ENCODE data around the gene ARHGAP26.

Gene ARHGAP26

DNA sequence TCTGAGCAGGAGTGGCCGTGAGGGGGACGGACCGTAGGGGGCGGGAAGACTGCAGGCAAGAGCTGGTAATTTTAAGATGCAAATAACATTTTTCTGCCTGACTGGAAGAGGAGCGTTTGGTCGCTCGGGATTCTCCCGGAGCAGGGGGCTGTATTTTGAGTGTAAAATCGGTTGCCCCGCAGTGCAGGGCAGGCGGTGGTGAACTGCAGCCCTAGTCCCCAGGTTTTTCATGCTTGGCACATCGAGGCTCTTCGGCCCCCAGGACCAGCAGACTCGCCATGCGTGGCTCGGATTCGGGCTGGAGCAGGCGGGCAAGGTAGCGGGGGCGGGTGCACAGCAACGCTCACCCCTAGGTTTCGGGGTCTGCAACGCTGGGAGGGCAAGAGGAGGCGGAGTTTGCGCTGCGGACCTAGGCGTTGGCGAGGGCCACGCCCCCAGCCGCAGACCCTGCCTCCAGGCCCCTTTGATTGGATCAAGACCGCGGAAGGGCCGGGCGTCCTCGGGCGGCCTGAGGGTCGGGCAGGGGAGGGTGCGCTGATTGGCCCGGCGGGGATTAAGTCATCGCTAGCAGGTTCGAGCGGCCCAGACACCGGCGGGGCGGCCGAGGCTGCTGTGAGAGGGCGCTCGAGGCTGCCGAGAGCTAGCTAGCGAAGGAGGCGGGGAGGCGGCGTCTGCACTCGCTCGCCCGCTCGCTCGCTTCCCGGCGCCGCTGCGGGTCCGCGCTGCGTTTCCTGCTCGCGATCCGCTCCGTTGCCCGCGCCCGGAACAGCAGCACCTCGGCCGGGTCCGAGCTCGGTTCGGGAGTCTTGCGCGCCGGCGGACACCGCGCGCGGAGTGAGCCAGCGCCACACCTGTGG lies at the start of gene ARHGAP26:
Gene ARHGAP26, plus strand, starts transcription at position 585 of the 857 bp plus-strand sequence. CDS start 385 bp downstream, outside the sequence.
- H3K4me3 ChIP-seq (ENCODE audit: low read depth, low read length), result peak within 1 kb of the TSS; percentile 76
- peak; percentile 89 for DNase-seq (ENCODE audit: low read depth)

GRCh38 chr5:142720641-142721271 lies 49.4 kb upstream of the ARHGAP26 start:
- peak; percentile 61 for DNase-seq (ENCODE audit: low read depth)

GRCh38 chr5:142722146-142722545 lies 48.0 kb upstream of the ARHGAP26 start:
- H3K4me3 ChIP-seq (ENCODE audit: low read depth, low read length), result no peak overlapping the region

More at GRCh38 chr5:142720641-142721271, 49.4 kb upstream of the ARHGAP26 start:
- H3K4me3 ChIP-seq (ENCODE audit: low read depth, low read length), result no peak overlapping the region

GRCh38 chr5:142722896-142723295 lies 47.3 kb upstream of the ARHGAP26 start:
- no peak for DNase-seq (ENCODE audit: low read depth)

More at GRCh38 chr5:142722146-142722545, 48.0 kb upstream of the ARHGAP26 start:
- DNase-seq (ENCODE audit: low read depth), result no peak

GRCh38 chr5:142724821-142725220 lies 45.4 kb upstream of the ARHGAP26 start:
- H3K4me3 ChIP-seq (ENCODE audit: low read depth, low read length), result no peak overlapping the region
- no peak for DNase-seq (ENCODE audit: low read depth)

More at GRCh38 chr5:142722896-142723295, 47.3 kb upstream of the ARHGAP26 start:
- H3K4me3 ChIP-seq (ENCODE audit: low read depth, low read length), result no peak overlapping the region

DNA sequence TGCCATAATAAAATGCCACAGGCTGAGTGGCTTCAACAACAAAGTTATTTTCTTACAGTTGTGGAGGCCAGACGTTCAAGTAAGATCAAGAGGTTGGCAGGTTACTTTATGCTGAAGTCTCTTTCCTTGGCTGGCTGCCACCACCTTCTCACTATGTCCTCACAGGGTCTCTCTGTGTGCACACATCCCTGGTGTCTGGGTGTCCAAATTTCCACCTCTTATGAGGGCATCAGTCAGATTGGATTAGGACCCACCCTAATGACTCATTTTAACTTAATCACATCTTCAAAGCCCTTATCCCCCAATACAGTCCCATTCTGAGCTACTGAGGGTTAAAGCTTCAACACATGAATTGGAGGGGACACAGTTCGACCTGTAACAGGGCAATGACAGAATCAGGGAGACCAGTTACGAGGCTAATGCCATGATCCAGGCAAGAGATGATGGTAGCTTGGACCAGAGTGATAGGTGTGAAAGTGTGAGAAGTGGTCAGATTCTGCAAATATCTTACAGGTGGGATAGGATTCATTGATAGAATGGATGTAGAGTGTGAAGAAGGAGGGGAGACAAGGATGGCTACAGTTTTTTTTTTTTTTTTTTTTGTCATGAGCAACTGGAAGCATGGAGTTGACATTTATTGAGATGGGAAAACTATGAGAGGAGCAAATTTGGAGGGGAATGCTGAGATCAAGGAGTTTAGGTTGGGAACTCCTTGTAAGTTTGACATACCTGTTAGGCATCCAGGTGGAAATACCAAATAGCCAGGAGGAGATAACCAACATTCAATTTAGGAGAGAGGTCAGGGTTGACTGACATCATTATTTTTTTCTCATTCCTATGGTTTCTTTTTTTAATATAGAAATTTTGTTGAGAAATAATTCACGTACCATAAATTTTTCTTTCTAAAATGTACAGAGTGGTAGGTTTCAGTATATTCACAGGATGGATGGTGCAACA lies 44.7 kb upstream of the ARHGAP26 start:
- DNase-seq (ENCODE audit: low read depth), result no peak
- H3K4me3 ChIP-seq (ENCODE audit: low read depth, low read length), result no peak overlapping the region

- H3K4me3 ChIP-seq (ENCODE audit: low read depth, low read length), result no peak overlapping the region
- peak; percentile 84 for DNase-seq (ENCODE audit: low read depth)
These were observed 43.9 kb upstream of the ARHGAP26 start for GRCh38 chr5:142726188-142726731.

- no peak for DNase-seq (ENCODE audit: low read depth)
- no peak overlapping the region for H3K4me3 ChIP-seq (ENCODE audit: low read depth, low read length)
These were observed 42.5 kb upstream of the ARHGAP26 start for GRCh38 chr5:142727735-142728047.

- no peak for DNase-seq (ENCODE audit: low read depth)
These were observed 34.6 kb upstream of the ARHGAP26 start for GRCh38 chr5:142735323-142736246.

GRCh38 chr5:142736247-142736632 lies 33.9 kb upstream of the ARHGAP26 start:
- DNase-seq (ENCODE audit: low read depth), result no peak
- H3K4me3 ChIP-seq (ENCODE audit: low read depth, low read length), result no peak overlapping the region

More at GRCh38 chr5:142735323-142736246, 34.6 kb upstream of the ARHGAP26 start:
- H3K4me3 ChIP-seq (ENCODE audit: low read depth, low read length), result no peak overlapping the region

DNA sequence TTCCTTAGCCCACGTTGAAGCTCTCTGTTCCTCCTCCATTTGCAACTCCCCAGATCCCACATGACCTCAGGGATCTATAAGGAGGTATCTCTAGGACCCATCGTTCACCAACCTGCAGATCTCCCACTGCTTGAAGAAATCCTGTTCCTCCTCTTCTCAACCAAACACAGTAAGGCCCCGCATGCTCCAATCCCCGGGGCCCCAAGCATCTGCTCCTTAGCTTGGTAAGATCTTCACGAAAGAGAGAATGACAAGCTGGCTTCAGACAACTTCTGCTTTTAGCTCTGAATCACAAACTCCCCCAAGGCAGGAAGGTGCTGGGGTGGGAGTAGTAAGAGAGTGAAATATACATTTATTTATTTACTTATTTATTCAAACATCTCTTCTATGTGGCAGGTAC lies 33.0 kb upstream of the ARHGAP26 start:
- no peak overlapping the region for H3K4me3 ChIP-seq (ENCODE audit: low read depth, low read length)
- DNase-seq (ENCODE audit: low read depth), result no peak

DNA sequence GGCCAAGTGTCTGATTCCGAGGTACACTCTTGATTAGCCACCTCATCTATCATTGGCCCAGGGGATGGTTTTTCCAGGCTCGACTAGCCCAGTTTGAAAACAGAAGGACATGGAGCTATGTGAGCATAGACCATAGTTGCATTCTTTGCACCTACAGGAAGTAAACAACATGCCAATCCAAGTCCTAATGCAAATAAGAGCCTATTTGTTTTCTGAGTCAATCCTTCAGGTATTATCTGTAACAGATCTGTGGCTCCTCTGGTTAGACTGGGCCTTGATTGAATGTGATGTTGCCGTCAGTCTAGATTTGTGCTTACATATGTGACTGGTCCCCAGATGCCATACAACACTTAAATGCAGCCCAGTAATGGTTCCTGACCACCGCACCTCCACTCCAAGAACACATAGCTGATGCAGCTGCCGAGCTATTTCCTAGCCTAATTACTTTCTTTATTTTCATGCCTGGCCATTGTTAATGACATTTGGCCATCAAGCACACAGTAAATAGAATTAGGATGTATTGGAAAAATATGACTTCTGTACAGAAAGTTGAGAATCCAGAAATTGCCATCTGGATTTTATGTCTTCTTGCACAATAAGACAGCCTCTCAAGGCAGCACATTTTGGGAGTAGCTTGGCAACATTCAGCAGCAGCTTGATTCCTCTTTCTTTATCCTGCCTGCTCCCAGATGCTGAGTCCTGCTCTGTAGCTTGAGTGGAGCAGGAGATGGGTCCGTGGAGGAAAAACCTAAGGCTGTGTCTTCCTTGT lies 29.5 kb upstream of the ARHGAP26 start:
- H3K4me3 ChIP-seq (ENCODE audit: low read depth, low read length), result no peak overlapping the region
- DNase-seq (ENCODE audit: low read depth), result no peak

DNA sequence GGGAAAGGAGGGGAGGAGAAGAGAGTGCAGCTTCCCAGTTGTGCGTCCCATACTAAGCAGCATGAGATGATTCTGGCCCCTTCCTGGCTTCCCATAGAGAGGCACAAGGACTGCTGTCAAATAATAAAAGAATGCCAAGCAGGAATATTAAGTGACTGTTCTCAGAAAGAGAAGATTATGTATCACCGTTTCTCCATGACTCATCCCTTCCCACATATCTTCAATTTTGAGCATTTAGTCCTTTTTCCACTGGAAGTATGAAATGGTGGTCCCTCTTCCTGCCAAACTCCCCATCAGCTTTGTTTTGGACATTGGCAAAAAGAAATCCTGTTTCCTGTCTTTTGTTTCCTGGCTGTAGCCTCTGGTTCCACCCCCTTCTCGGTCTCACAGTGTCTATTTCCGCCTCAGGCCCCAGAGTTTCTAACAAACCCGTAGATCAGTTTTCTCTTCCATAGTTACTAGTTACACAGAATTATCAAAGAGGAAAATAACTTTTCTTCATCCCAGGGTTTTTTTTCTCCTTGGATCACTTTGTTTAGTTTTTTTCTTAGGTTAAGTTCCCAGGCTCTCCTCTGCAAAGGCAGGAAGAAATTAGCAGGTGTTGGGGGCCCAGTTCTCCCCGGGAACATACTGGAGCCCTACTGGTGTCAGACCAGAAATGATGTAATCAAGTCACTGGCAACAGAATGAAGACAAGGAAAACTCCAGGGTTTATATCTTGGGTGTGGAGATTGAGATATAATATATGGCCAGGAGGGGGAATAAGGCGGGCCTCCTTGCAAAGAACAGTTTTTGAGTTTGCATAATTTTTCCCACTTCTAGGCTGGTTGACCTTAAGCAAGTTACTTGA lies 26.4 kb upstream of the ARHGAP26 start:
- DNase-seq (ENCODE audit: low read depth), result no peak

GRCh38 chr5:142745268-142745667 lies 24.9 kb upstream of the ARHGAP26 start:
- no peak overlapping the region for H3K4me3 ChIP-seq (ENCODE audit: low read depth, low read length)
- no peak for DNase-seq (ENCODE audit: low read depth)

More for the DNA sequence above, 26.4 kb upstream of the ARHGAP26 start:
- H3K4me3 ChIP-seq (ENCODE audit: low read depth, low read length), result no peak overlapping the region

GRCh38 chr5:142746532-142747433 lies 23.4 kb upstream of the ARHGAP26 start:
- no peak overlapping the region for H3K4me3 ChIP-seq (ENCODE audit: low read depth, low read length)
- no peak for DNase-seq (ENCODE audit: low read depth)

DNA sequence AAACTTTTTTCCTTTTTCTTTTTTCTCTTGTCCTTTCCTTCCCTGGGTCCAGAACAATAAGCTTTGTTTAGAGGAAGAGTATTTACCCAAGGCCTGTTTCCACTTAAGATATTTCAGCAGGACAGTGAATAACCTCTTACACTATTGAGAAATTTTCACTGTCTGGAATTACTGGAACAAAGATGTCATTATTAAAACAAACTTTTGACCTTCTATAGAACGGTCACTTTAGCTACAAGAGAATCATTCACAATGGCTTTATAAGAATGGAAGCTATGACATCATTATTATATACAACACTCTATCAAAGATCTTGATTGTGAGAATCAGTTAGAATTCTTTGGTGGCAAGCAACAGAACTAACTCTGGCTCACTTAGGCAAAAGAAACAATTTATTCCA lies 22.0 kb upstream of the ARHGAP26 start:
- DNase-seq (ENCODE audit: low read depth), result no peak
- no peak overlapping the region for H3K4me3 ChIP-seq (ENCODE audit: low read depth, low read length)
